ENCODE results near the gene PCBD1. TPM values are rescaled to one million over a fixed set of nuclear protein-coding genes. Genes with fewer than 3 reads are reported as not detected.

PCBD1 gene
- total RNA-seq, 4 donors from 2014 or later, result 15.9 to 37.3 (median 21.3) TPM

- WGBS, 2 donors, result 89% methylated on average over 10 of the region's 10 CpGs
- intact Hi-C loops (cut with DNase I; ENCODE audit: low total_unique reads), result no loop called here
Measured at GRCh38 chr10:70893227-70894006, 5.1 kb upstream of the PCBD1 start.

GRCh38 chr10:70892631-70893030 is 4.3 kb upstream of the PCBD1 start:
- H3K4me3 ChIP-seq (ENCODE audit: low read depth, poor library complexity, severe bottlenecking), result no peak overlapping the region
- intact Hi-C loops (cut with DNase I; ENCODE audit: low total_unique reads), result no loop called here
- DNase-seq (ENCODE audit: low spot score in 2 of 2), result peak in 1 of 2 donors; percentile 79
- TF ChIP-seq, protein P1, sequence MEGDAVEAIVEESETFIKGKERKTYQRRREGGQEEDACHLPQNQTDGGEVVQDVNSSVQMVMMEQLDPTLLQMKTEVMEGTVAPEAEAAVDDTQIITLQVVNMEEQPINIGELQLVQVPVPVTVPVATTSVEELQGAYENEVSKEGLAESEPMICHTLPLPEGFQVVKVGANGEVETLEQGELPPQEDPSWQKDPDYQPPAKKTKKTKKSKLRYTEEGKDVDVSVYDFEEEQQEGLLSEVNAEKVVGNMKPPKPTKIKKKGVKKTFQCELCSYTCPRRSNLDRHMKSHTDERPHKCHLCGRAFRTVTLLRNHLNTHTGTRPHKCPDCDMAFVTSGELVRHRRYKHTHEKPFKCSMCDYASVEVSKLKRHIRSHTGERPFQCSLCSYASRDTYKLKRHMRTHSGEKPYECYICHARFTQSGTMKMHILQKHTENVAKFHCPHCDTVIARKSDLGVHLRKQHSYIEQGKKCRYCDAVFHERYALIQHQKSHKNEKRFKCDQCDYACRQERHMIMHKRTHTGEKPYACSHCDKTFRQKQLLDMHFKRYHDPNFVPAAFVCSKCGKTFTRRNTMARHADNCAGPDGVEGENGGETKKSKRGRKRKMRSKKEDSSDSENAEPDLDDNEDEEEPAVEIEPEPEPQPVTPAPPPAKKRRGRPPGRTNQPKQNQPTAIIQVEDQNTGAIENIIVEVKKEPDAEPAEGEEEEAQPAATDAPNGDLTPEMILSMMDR (IDR thresholded peaks at IDR 0.05), result no peak
- no peak for TF ChIP-seq POLR2A (IDR thresholded peaks at IDR 0.05)
- WGBS, 2 donors, result 67 to 85% methylated on average over 4 of the region's 4 CpGs

More at GRCh38 chr10:70893227-70894006, 5.1 kb upstream of the PCBD1 start:
- H3K4me3 ChIP-seq (ENCODE audit: low read depth, poor library complexity, severe bottlenecking), result no peak overlapping the region
- TF ChIP-seq, protein P1 (IDR thresholded peaks at IDR 0.05), result no peak
- no peak for TF ChIP-seq POLR2A (IDR thresholded peaks at IDR 0.05)
- peak in 1 of 2 donors; percentile 74 for DNase-seq (ENCODE audit: low spot score in 2 of 2)

DNA sequence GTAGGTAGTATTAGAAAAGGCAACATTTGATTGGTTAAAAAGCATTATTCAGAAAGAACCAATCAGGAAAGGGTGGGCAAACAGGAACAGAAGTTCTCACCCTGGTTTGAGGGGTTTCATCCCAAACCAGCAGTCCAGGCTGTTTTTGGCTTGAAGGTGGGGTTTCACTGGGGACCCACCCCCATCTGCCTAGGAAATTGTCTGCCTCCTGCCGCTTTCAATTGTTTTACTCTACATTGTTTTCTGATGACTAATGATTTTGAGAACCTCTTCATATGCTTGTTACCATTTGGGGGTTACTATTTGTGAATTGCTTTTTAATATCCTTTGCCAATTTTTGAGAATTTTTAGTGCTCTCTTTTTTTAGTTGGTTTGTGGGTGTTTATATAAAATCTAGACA is 3.3 kb upstream of the PCBD1 start:
- TF ChIP-seq POLR2A (IDR thresholded peaks at IDR 0.05), result no peak
- TF ChIP-seq, protein P1 (IDR thresholded peaks at IDR 0.05), result no peak
- WGBS, 2 donors, result 77 to 94% methylated on average over 1 of the region's 1 CpG
- no peak overlapping the region for H3K4me3 ChIP-seq (ENCODE audit: low read depth, poor library complexity, severe bottlenecking)
- DNase-seq (ENCODE audit: low spot score in 2 of 2), result no peak
- intact Hi-C loops (cut with DNase I; ENCODE audit: low total_unique reads), result no loop called here

GRCh38 chr10:70890917-70891431 is 2.6 kb upstream of the PCBD1 start:
- TF ChIP-seq POLR2A (IDR thresholded peaks at IDR 0.05), result no peak
- TF ChIP-seq, protein P1 (IDR thresholded peaks at IDR 0.05), result no peak
- 76 to 79% methylated on average over 5 of the region's 7 CpGs for WGBS, 2 donors
- no peak overlapping the region for H3K4me3 ChIP-seq (ENCODE audit: low read depth, poor library complexity, severe bottlenecking)
- intact Hi-C loops (cut with DNase I; ENCODE audit: low total_unique reads), result no loop called here
- DNase-seq (ENCODE audit: low spot score in 2 of 2), result peak; percentile 33 to 88

DNA sequence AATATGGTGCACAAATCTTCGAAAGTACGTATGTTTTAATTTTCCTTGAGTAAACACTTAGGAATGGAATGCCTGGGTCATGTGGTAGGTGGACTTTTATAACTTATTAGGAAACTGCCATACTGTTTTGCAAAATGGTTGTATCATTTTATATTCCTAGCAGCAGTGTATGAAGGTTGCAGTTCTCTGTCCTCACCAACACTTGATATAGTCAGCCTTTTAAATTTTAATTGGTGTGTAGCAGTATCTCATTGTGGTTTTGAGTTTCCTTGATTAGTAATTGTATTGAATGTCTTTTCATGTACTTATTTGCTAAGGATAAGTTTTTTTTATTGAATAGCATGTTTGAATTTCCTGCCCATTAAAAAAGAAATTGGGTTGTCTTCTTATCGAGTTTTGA is 926 bp upstream of the PCBD1 start:
- intact Hi-C loops (cut with DNase I; ENCODE audit: low total_unique reads), result loop anchor here (10.0 kb wide), 1 partner anchor 74 kb away; the partner anchor contains the start of gene SGPL1
- TF ChIP-seq, protein P1 (IDR thresholded peaks at IDR 0.05), result no peak
- 82 to 95% methylated on average over 3 of the region's 3 CpGs for WGBS, 2 donors
- no peak overlapping the region for H3K4me3 ChIP-seq (ENCODE audit: low read depth, poor library complexity, severe bottlenecking)
- no peak for DNase-seq (ENCODE audit: low spot score in 2 of 2)

All from lower leg skin (tissue), 4 donors.